HG03575 (cell line): ENCODE results near the gene PIK3C2G.

Source experiments
- ATAC-seq: cut with Tn5 transposase; IDR thresholded peaks from one replicate; pipeline ENCODE4 v1.9.1; 2021; ENCODE audit not compliant: unreplicated experiment, insufficient number of reproducible peaks, low FRiP score; ENCODE audit errors: extremely low read depth

The PIK3C2G gene

GRCh38 chr12:18391151-18391550 is 129.8 kb downstream of the PIK3C2G start:
- no peak for ATAC-seq

- ATAC-seq: no peak
Observed at GRCh38 chr12:18394742-18395141, 133.4 kb downstream of the PIK3C2G start.

GRCh38 chr12:18400186-18400585 is 138.9 kb downstream of the PIK3C2G start:
- ATAC-seq: no peak

GRCh38 chr12:18402872-18403611 is 141.7 kb downstream of the PIK3C2G start:
- no peak for ATAC-seq

- ATAC-seq: no peak
Observed at GRCh38 chr12:18411453-18411852, 150.1 kb downstream of the PIK3C2G start.

- no peak for ATAC-seq
Observed at GRCh38 chr12:18414671-18415070, 153.4 kb downstream of the PIK3C2G start.

GRCh38 chr12:18415227-18415626 is 153.9 kb downstream of the PIK3C2G start:
- ATAC-seq: no peak

- no peak for ATAC-seq
Observed at GRCh38 chr12:18416412-18416811, 155.1 kb downstream of the PIK3C2G start.

- ATAC-seq: no peak
Observed at GRCh38 chr12:18419311-18419710, 158.0 kb downstream of the PIK3C2G start.

GRCh38 chr12:18421867-18422266 is 160.5 kb downstream of the PIK3C2G start:
- ATAC-seq: no peak

GRCh38 chr12:18422871-18423270 is 161.6 kb downstream of the PIK3C2G start:
- ATAC-seq: no peak

- ATAC-seq: no peak
Observed at GRCh38 chr12:18424857-18425256, 163.5 kb downstream of the PIK3C2G start.

GRCh38 chr12:18427520-18427919 is 166.2 kb downstream of the PIK3C2G start:
- ATAC-seq: no peak

GRCh38 chr12:18428416-18428815 is 167.1 kb downstream of the PIK3C2G start:
- no peak for ATAC-seq

- no peak for ATAC-seq
Observed at GRCh38 chr12:18429366-18429765, 168.0 kb downstream of the PIK3C2G start.

- ATAC-seq: no peak
Observed at GRCh38 chr12:18430425-18431048, 169.2 kb downstream of the PIK3C2G start.

GRCh38 chr12:18431771-18432170 is 170.5 kb downstream of the PIK3C2G start:
- no peak for ATAC-seq

GRCh38 chr12:18432206-18432605 is 170.9 kb downstream of the PIK3C2G start:
- ATAC-seq: no peak

GRCh38 chr12:18436170-18436569 is 174.9 kb downstream of the PIK3C2G start:
- no peak for ATAC-seq

GRCh38 chr12:18439541-18439940 is 178.2 kb downstream of the PIK3C2G start:
- ATAC-seq: no peak
